GM21737 (cell line): ENCODE data around the gene TTC21B.
A peak's percentile ranks its signal among the peaks of the same experiment; 100 is the strongest.
"Not testable (repeated sequence)": the region's sequence is repeated elsewhere in the genome, so short reads cannot be mapped to it uniquely, and the experiment has no call there.

Experiments used
- ATAC-seq: cut with Tn5 transposase; IDR thresholded peaks from one replicate; pipeline ENCODE4 v1.9.1; 2021; ENCODE audit warnings: mild to moderate bottlenecking, moderate library complexity; ENCODE audit not compliant: unreplicated experiment

Gene TTC21B

DNA sequence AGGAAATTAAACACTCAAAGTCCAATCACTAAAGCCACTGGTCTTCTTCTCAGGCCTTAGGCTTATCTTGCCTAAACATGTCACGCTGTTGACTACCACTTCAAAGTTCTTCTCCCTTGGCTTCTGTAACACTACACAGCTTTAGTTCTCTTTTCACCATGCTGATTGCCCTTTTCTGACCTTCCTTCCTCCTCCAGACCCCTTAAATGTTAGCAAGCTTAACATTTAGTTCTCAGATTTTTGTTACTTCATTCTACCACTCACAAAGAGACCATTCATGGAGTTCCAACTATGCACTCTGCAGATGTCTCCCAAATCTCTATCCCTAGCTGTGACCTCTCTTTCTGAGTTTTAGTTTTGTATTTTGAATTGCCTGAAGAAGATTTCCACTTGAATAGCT lies 64.4 kb downstream of the TTC21B start:
- ATAC-seq: no peak

DNA sequence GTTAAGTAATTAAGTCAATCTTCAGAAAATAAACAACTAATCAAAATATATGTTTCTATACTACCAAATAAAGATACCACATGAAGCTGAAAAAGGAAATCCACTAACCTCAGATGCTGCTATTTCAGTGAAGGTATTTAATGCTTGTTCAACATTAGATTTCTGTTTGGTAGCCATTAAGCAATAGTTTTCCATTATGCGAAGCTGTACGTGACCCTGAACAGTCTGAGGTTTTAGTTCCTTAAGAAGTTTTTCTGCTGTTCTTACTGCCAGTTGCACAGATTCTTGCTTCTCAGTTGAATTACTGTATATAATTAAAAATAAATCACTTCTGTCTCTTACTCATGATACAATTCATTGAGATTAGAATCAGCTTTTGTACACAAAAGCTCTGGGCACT lies 65.4 kb downstream of the TTC21B start:
- ATAC-seq: no peak

DNA sequence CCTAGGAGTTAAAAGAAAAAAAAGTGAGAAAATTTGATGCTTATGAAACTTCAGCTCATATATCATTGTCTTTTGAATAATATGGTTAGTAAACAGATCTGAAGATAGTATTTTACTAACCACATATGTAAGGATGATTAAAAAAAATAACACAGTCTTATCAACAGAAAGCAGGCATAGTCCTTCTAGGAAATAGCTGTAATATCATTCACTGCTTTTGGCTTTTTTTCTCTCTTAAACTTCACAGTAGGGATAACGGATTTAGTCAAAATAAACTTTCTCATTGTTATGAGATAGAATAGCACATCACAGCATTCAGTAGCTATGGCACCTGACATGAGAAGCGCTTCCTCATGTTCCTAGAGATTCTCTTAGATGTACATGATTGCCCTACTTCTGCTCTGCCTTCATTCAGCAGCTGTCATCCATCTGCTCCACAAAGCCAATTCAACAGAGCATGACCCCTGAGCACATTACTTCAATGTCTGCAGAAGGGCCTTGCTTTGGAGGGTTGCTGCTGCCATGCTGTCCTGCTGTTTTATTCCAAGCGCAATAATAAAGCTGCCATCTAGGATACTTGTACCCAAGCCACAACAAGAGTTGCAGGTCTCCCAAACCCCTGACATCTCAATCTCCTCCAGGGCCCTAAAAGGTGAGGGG lies 67.0 kb downstream of the TTC21B start:
- no peak for ATAC-seq

DNA sequence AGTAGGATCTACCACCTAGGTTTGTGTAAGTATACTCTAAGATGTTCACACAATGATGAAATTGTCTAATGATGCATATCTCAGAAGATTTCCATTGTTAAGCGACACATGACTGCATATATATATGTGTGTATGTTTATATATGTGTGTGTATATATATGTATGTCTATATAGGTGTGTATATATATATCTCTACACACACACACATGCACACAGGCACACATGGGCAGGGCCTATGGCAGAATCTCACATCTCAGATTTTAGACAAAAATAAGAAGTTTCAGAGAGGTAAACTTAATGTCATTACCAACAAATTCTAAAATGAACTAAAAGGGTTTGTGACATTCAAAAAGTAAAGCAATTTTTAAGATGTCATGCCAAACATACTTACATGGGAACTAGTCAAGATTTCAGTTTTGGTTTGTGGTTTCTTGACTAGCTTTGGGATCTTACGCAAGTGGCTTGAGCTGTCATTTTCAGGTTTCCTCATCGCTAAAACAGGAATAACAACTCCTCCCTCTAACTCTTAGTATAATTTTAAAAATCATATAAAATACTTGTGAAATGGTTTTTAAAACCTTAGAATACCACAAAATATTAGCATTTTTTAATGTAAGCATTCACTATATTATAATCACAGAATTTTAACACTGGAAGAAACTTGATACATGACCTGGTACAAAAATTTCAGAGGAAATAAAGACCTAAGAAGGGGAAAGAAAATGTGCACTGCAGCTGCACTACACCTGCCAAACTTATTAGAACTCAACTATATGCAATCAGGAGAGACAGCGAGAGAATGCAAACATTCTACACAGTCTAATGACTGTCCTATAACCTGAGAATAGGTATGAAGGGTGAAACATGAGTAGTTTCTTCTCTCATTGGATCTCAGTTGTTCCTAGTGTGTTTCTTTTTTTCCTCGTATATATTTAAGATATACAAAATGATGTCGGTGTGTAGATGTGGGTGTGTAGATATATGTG lies 75.7 kb downstream of the TTC21B start:
- ATAC-seq: peak; percentile 60

DNA sequence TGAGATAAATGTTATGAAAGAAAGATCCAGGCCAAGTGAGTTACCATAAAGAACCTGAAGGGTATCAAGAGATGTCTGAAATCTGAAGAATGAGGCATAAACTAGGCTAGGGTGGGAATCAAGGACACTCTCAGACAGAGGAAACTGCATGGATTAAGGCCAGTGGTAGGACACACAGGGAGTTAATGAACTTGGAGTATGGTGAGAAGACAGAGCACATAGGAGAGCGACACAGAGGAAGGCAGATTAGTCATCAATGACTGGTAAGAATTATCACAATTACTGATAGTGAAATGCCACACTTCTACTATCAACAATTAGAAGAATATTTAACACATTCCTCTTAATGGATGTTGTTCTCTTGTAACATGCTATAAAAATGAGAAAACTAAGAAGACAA lies 76.9 kb downstream of the TTC21B start:
- ATAC-seq: no peak

DNA sequence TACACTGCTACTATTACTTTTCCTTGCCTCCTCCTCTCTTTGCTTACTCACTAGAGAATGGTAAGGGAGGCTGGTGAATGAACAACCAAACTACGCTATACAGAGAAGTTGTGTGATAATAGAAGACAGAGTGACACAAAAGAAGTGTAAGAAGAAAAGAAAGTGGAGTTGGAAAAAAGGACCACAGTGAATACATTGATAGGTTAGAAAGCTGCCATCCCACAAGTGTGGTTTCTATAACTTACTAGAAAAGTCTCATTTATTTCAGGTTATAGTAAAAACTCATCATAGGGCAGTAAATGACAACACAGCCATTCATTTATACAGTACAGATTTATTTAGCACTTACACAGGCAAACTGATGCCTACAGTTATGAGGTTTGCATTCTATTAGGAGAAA lies 77.3 kb downstream of the TTC21B start:
- no peak for ATAC-seq

DNA sequence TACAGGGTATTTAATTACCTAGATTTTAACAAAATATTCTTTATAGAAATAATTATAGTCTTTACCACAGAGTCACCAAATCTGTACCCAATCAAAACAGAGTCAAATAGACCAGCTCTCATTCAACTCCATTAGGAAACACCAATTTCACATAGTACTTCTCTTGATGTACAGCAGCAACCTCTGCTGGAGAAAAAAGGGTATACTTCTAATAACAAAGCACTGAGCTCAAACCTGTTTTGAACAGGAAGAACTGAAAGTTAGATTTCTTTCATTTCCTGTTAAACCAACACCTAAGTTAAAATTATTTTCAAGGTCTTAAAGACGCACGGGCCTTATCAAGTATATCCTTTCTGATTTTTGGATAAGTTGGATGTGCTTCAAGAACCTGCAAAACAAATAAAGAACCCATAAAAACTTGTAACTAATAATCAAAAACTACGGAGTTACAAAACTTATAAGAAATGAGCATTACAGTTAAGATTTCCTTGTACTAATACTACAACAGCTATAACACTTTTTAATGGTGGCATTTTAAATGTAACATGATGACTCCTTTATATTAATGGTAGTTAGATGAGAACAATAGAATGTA lies 79.0 kb downstream of the TTC21B start:
- ATAC-seq: peak; percentile 91

DNA sequence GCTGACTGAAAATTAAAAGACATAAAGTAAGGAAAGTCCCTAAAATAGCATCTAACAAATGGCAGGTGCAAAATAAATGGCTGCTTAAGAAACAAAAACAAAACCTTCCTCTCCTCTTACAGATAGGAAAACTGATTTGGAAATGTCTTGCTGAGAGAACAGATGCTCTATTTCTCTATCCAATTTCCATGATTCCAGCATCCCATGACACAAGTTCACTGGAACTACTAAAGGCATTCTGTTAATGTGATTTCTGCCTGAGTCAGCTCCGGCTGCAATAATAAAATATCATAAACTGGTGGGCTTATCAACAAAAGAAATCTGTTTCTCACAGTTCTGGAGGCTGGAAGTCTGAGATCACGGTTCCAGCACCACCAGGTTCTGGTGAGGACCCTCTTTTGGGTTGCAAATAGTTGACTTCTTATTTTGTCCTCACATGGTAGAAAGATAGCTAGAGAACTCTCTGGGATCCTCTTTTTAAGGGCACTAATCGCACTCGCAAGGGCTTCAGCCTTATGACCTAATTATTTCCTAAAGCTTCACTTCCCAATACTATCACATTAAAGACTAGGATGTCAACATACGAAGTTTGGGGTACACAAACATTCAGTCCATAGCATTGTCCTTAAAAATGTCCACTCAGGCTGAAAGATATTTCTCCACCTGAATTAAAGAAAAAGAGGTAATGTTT lies 81.3 kb downstream of the TTC21B start:
- no peak for ATAC-seq

DNA sequence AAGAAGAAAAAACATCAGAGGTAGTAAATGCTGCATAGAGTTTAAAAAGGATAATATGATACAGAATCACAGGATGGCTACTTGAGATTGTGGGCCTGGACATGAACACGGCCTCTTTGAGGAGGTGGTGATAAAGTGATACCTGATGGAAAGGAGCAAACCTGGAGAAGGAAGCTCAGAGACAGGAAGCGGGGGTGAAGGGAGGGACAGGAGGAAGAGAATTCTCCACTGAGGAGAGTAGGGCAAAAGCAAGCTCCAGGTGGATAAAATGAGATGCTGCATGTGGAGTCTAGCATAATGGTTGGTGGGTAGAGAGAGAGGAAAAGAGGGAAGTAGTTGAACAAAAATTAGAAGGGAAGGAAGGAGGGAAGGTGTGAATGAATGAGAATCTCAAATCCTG lies 82.6 kb downstream of the TTC21B start:
- ATAC-seq: no peak

DNA sequence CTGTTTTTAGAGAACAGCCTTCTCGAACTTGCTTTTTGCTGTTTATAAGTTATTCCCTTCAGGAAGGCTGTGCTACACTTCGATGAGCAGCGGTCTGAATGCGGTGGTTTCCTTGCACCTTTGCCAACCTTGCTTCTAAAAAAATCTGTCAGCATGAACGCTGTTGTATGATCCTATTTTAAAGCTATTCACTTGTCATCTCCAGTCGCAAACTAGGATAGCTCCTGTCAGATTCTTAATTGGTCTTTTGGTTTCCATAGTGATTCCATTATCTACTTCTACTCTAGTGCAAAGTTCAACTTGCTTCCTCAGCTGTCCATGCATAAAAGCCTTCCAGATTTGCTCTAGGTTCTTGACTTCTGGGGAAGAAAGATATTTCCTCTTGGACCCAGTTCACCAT lies 83.2 kb downstream of the TTC21B start:
- no peak for ATAC-seq

DNA sequence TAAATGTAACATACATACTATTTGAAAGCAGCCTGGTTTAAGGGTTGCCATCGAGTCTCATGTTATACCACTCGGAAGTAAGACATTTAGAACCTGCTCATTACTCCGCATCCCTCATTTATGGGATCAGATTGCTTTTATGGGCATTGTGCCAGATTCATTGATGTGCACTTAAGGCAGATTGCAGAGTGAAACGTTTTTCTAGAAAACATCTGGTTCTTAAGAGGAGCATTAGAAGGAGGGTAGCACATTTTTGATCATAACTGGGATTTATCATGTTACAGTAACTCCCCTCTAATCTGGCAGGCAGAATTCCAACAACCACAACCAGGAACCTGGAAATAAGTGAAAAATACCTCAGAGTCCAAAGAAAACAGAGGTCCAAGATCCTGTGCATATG lies 85.4 kb downstream of the TTC21B start:
- no peak for ATAC-seq

DNA sequence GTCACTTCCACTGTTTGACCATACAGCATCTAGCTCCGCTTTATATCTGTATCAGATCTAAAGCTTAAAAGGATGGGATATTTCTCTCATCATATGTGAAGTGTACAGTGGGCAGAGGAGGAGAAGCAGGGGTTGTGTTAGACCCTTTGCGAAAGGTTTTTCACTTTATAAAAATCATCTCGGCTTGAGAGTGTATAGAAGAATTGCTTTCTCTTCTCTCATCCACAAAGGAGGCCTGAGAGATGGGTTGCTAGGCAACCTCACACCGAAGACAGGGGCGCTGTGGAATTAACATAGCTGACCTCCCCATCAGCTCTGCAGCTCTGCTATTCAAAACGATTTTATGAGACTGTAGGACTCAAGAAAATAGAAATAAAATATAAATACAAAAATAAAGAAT lies 89.3 kb downstream of the TTC21B start:
- ATAC-seq: no peak

DNA sequence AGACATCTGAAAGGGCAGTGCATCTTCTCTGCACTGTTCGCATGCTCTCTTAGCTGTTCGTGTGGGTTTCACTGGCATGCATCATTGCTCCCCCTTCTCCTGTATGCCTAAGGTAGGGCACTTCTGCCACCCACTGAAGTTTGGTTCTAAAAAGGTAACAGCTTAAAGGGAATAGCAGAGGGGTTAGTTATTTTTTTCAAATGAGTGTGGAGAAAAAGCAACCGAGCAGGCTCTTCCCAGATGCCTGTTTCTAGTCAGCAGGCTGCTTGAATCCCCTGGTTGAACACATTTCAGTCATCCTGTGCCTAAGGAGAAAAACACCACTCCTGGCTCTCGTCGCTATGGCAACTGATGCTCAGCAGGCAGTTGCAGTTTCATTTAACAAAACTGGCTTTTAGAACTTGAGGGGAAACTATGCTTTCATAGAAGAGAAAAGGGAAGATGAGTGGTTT lies 89.7 kb downstream of the TTC21B start:
- ATAC-seq: no peak

DNA sequence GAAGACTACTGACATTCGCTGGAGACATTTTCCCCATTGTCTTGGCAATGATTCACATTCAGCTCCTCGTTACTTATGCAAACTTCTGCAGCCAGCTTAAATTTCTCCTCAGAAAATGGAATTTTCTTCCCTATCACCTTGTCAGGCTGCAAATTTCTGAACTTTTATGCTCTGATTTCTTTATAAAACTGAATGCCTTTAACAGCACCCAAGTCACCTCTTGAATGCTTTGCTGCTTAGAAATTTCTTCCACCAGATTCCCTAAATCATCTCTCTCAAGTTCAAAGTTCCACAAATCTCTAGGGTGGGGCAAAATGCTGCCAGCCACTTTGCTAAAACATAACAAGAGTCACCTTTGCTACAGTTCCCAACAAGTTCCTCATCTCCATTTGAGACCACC lies 92.5 kb downstream of the TTC21B start:
- ATAC-seq: not testable (repeated sequence)

DNA sequence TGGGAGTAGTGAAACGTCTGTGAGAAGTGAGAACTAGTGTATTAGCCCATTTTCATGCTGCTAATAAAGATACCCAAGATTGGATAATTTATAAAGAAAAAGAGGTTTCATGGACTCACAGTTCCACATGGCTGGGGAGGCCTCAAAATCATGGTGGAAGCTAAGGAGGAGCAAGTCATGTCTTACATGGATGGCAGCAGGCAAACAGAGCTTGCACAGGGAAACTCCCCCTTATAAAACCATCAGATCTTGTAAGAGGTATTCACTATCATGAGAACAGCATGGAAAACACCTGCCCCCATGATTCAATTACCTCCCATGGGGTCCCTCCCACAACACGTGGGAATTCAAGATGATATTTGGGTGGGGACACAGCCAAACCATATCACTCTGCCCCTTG lies 93.9 kb downstream of the TTC21B start:
- not testable (repeated sequence) for ATAC-seq

DNA sequence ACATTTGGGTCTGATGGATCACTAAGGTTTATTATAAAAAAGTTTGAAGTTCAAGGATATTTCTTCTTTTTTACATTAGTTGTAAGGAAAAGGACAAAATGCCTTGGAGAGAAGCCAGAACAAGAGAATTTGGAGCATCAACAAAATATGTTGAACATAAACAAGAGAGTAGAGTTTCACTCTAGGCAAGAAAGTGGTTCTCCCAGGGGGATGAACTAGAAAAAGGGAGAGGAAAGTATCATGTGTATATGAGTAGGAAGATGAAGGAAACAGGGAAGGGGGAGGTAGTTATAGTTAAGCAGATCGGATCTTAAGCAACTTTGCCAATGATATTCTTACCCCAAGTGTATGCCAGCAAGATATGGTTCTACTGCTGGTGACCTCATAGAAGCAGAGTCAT lies 95.7 kb downstream of the TTC21B start:
- ATAC-seq: no peak

DNA sequence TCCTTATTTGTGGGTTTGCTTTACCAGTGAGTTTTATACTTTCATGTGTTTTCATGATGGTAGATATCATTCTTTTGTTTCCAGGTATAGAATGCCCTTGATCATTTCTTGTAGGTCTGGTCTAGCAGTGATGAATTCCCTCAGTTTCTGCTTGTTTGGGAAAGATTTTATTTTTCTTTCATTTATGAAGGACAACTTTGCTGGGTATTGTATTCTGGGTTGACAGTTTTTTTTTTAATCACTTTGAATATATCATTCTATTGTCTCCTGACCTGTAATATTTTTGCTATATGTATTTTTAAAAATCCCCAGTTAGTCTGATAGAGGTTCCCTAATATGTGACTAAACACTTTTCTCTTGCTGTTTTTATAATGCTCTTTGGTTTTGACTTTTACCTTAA lies 101.2 kb downstream of the TTC21B start:
- ATAC-seq: no peak

DNA sequence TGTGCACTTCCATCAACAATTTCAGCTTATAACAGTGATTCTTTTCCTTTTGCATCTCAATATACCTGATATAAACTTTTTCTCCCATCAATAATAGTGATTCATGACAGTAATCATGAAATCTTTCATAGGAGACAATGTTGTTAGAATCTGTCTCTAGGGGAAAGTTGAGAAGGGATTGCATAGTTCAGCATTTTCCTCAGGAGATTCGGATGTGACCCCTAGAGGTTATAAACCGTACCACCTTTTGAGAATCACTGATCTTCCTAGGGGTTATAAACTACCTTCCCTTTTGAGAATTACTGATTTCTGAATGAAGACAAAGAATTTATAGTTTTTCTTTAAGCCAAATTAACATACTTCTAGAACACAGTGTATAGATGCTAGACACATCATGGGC lies 106.6 kb downstream of the TTC21B start:
- ATAC-seq: no peak

DNA sequence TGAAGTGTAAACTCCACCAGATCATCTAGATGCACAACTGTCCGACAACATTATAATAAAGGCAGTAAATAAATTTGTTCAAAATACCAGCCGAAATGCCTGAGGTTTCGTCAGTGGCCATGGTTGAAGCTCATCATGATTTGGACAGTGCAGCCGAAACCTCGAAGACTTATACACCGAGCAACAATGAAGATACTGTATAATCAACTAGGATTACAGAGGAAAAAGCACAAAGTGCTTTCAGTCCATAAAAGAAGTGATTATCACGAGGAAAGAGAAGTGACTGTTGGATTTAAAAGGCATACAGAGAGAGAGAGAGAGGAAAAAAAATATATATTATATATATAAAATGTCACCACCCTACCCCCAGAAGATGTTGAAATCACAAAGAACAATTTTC lies 107.5 kb downstream of the TTC21B start:
- no peak for ATAC-seq

DNA sequence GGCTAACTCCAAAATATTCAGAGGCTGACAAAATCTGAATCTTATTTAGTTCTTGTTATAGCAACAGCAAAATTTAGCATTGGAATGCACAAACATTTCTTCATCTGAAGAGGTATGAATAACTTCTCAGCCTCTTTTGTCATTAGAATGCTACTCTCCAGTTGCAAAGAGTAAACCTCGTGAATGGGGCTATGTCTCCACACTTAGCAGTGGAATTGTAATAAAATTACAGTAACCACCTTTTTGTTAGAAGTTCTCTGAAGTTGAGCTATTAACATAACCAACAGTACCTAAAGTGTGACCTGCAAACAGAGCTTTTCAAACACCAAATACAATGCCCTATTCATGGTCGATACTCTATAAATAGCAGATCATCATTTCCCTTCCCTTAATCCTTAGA lies 109.4 kb downstream of the TTC21B start:
- no peak for ATAC-seq

DNA sequence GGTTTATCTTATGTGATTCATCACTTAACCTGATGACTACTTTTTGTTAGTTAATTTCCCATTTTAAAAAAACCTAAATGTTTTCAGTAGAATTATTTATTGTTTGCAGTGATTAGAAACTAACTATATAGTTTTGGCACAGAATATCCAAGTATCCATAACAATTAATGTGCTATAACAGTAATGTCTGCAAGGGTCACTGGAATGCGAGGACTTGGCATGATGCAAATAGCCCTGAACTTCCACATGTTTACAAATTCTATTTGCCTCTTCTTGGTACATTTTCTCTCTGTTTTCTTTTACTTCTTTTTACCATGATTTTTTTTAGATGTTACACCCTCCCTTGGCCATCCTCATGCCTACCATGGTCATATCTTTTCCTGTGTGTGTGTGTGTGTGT lies 110.2 kb downstream of the TTC21B start:
- ATAC-seq: no peak
